Right cardiac atrium (tissue), 5 donors: ENCODE measurements around the gene IZUMO1. TPM values are rescaled to one million over a fixed set of nuclear protein-coding genes. Genes with fewer than 3 reads are reported as not detected.

ENCODE experiments used
- ATAC-seq, 2 donors: fragments of 200-7000 bp; cut with Tn5 transposase; one replicate each; pipeline versions ENCODE4 v1.8.0 to v1.9.1; 2020; ENCODE audit warnings: moderate library complexity in 2 of 2, mild to moderate bottlenecking in 1 of 2
- DNase-seq, 3 donors: peaks; one replicate each; pipeline ENCODE4 v3.0.0-alpha.2; 2020
- H3K27ac ChIP-seq: one replicate; pipeline ENCODE4 v1.5.1; 2013; ENCODE audit warnings: mild to moderate bottlenecking, low read length, control low read depth, moderate library complexity
- H3K27me3 ChIP-seq: one replicate; pipeline ENCODE4 v1.6.1; 2013; ENCODE audit not compliant: control insufficient read depth, insufficient read depth
- H3K4me1 ChIP-seq: one replicate; pipeline ENCODE4 v1.6.1; 2013; ENCODE audit warnings: low read length; ENCODE audit not compliant: control insufficient read depth, insufficient read depth
- H3K4me3 ChIP-seq: one replicate; pipeline ENCODE4 v1.5.1; 2013; ENCODE audit warnings: low read length, control low read depth
- H3K9me3 ChIP-seq: one replicate; pipeline ENCODE4 v1.6.1; 2013; ENCODE audit warnings: low read length; ENCODE audit not compliant: control insufficient read depth
- WGBS: extraction: QIAGEN DNeasy Blood & Tissue Kit; methylation state at CpG from one replicate; pipeline ENCODE4 v1.1.7; 2013; 5-methylcytosine and 5-hydroxymethylcytosine counted together
- intact Hi-C, 4 donors: fragments of 100-400 bp; cut with DNase I; formaldehyde crosslinking; loops; one replicate each; pipeline versions ENCODE4 v1.11.0 to v1.14.0; 2022 to 2023
- polyA plus RNA-seq: library from polyadenylated mRNA; stranded (reverse); fragments of 200-250 nt; gene quantifications from one replicate; pipeline ENCODE4 v1.2.3, GENCODE V29; 2013
- total RNA-seq, 4 donors: library from RNA; stranded (reverse); fragmentation: NEBNext Ultra II Directional; extraction: Animal tissue kit (Norgen Biotek cat#: 25700); gene quantifications; one replicate each; pipeline ENCODE4 v1.2.1, GENCODE V29; 2021
- donor health status: healthy with polysubstance abuse.
- donor health status: DM: no; HTN: yes; CAD: no.
- donor health status: DM: no; HTN: no; CAD: no.
- donor health status: DM: no; HTN: yes; CAD: no; lungs with severe emphysema.
- donor health status: DM: yes; HTN: yes; CAD: no.

The IZUMO1 gene
- total and polyA plus RNA-seq, 5 donors: 0.18 to 0.54 (median 0.34) TPM

GRCh38 chr19:48757089-48757675 is 10.5 kb upstream of the IZUMO1 start:
- ATAC-seq: no peak
- H3K9me3 ChIP-seq: no peaks in the 10 kb centered on the region
- WGBS: 87% methylated on average over 12 of the region's 12 CpGs

DNA sequence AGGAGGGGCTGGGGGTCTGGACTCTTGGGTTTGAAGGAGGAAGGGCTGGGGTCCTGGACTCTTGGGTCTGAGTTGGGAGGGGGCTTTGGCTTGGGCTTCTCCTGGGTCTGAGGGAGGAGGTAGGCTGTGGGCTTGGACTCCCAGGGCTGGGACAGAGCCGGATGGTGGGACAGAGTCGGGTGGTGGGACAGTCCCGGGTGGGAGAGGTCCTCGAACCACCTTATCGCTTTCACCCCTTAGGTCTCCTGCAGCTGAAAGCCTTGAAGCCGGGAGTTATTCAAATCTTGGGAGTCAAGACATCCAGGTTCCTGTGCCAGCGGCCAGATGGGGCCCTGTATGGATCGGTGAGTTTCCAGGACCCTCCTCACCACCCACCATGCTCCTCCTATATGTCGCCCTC is 10.0 kb upstream of the IZUMO1 start:
- intact Hi-C loops: no loop called here
- Histone ChIP-seq H3K9me3 (no peaks in the 10 kb centered on the region), H3K27ac (no peak overlapping the region), H3K27me3 (no peaks in the 10 kb centered on the region), H3K4me3 (no peak overlapping the region), H3K4me1 (no peaks in the 10 kb centered on the region)
- DNase-seq: no peak
- no peak for ATAC-seq
- WGBS: 84% methylated on average over 9 of the region's 9 CpGs

More at GRCh38 chr19:48757089-48757675, 10.5 kb upstream of the IZUMO1 start:
- Histone ChIP-seq H3K4me3 (no peak overlapping the region), H3K4me1 (no peaks in the 10 kb centered on the region), H3K27ac (no peak overlapping the region), H3K27me3 (no peaks in the 10 kb centered on the region)
- no peak for DNase-seq
- intact Hi-C loops: no loop called here

GRCh38 chr19:48756212-48756611 is 9.5 kb upstream of the IZUMO1 start:
- DNase-seq: no peak
- H3K4me3 ChIP-seq: no peak overlapping the region
- no peaks in the 10 kb centered on the region for H3K27me3 ChIP-seq
- H3K4me1 ChIP-seq: no peaks in the 10 kb centered on the region
- no peaks in the 10 kb centered on the region for H3K9me3 ChIP-seq
- 89% methylated on average over 11 of the region's 11 CpGs for WGBS
- ATAC-seq: no peak
- no peak overlapping the region for H3K27ac ChIP-seq
- intact Hi-C loops: no loop called here

DNA sequence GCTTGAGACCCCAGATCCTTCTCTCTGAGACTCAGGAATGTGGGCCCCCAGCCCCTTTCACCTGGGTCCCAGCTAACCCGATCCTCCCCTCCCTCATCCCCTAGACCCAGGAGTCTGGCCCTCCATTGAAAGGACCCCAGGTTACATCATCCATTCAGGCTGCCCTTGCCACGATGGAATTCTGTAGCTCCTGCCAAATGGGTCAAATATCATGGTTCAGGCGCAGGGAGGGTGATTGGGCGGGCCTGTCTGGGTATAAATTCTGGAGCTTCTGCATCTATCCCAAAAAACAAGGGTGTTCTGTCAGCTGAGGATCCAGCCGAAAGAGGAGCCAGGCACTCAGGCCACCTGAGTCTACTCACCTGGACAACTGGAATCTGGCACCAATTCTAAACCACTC is 9.1 kb upstream of the IZUMO1 start:
- no peaks in the 10 kb centered on the region for H3K4me1 ChIP-seq
- WGBS: 77% methylated on average over 5 of the region's 5 CpGs
- ATAC-seq: no peak

DNA sequence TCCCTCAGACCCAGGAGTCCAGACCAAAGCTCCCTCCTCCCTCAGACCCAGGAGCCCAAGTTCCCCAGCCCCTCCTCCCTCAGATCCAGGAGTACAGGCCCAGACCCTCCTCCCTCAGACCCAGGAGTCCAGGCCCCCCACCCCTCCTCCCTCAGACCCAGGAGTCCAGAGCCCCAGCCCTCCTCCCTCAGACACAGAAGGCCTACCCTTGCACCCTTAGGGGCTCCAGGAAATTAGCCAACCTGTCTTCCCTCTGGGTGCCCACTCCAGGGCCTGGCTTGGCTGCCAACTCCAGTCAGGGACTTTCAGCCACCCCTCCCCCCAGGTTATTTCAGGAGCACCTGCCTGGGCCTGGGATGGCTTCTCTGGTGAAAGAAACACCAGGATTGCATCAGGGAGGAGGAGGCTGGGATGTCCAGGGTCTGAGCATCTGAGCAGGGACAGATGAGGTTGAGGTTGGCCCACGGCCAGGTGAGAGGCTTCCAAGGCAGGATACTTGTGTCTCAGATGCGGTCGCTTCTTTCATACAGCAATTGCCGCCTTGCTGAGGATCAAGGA is 8.5 kb upstream of the IZUMO1 start, which contains the start of gene FGF21:
Gene FGF21 (plus strand): TSS at position 441 of the 558 bp plus-strand sequence. CDS start 713 bp downstream, outside the sequence.
- Histone ChIP-seq H3K4me3 (no peak within 1 kb of the TSS), H3K27ac (no peak within 1 kb of the TSS), H3K4me1 (no peaks in the 10 kb centered on the region), H3K27me3 (no peaks in the 10 kb centered on the region), H3K9me3 (no peaks in the 10 kb centered on the region)
- ATAC-seq (no peak), DNase-seq (no peak)
- 86% methylated on average over 4 of the region's 4 CpGs for WGBS
- intact Hi-C loops: no loop called here

More for the DNA sequence above, 9.1 kb upstream of the IZUMO1 start:
- intact Hi-C loops: no loop called here
- H3K27me3 ChIP-seq: no peaks in the 10 kb centered on the region
- no peak overlapping the region for H3K4me3 ChIP-seq
- H3K9me3 ChIP-seq: no peaks in the 10 kb centered on the region
- H3K27ac ChIP-seq: no peak overlapping the region
- no peak for DNase-seq

- H3K9me3 ChIP-seq: no peaks in the 10 kb centered on the region
- peak within 1 kb of the TSS; percentile 45 for H3K4me3 ChIP-seq
- no peaks in the 10 kb centered on the region for H3K27me3 ChIP-seq
- DNase-seq (peak; percentile 81 to 91 (median 89)), ATAC-seq (peak; percentile 89 to 93)
- intact Hi-C loops: no loop called here
- peak within 1 kb of the TSS; percentile 78 for H3K27ac ChIP-seq
- 2% methylated on average over 73 of the region's 73 CpGs for WGBS
- H3K4me1 ChIP-seq: no peaks in the 10 kb centered on the region
Observed at GRCh38 chr19:48752496-48753365, 6.0 kb upstream of the IZUMO1 start, which contains the start of gene FUT1. Gene FUT1 (minus strand): TSS chr19:48752641. CDS start chr19:48751281, 1,360 bp downstream.

- WGBS: 26% methylated on average over 20 of the region's 20 CpGs
- intact Hi-C loops: no loop called here
Observed at GRCh38 chr19:48751845-48752495, 5.3 kb upstream of the IZUMO1 start.

GRCh38 chr19:48750771-48751504 is 4.2 kb upstream of the IZUMO1 start:
- Histone ChIP-seq H3K4me3 (no peak overlapping the region), H3K9me3 (no peaks in the 10 kb centered on the region), H3K27me3 (no peaks in the 10 kb centered on the region), H3K4me1 (no peaks in the 10 kb centered on the region), H3K27ac (no peak overlapping the region)
- WGBS: 84% methylated on average over 29 of the region's 29 CpGs
- ATAC-seq: no peak
- intact Hi-C loops: no loop called here
- DNase-seq: peak in 1 of 3 donors; percentile 57

More at GRCh38 chr19:48751845-48752495, 5.3 kb upstream of the IZUMO1 start:
- Histone ChIP-seq H3K9me3 (no peaks in the 10 kb centered on the region), H3K4me3 (peak overlapping the region; percentile 45), H3K4me1 (no peaks in the 10 kb centered on the region), H3K27me3 (no peaks in the 10 kb centered on the region), H3K27ac (peak overlapping the region; percentile 78)
- no peak for ATAC-seq
- DNase-seq: no peak

GRCh38 chr19:48750351-48750750 is 3.6 kb upstream of the IZUMO1 start:
- no peak for ATAC-seq
- 94% methylated on average over 31 of the region's 31 CpGs for WGBS
- H3K27me3 ChIP-seq: no peaks in the 10 kb centered on the region
- H3K4me1 ChIP-seq: no peaks in the 10 kb centered on the region
- H3K27ac ChIP-seq: no peak overlapping the region
- H3K4me3 ChIP-seq: no peak overlapping the region
- no peak for DNase-seq
- H3K9me3 ChIP-seq: no peaks in the 10 kb centered on the region
- intact Hi-C loops: no loop called here

- no peak for DNase-seq
- Histone ChIP-seq H3K27me3 (no peaks in the 10 kb centered on the region), H3K27ac (no peak overlapping the region), H3K4me3 (no peak overlapping the region), H3K4me1 (no peaks in the 10 kb centered on the region), H3K9me3 (no peaks in the 10 kb centered on the region)
- intact Hi-C loops: no loop called here
- WGBS: 83% methylated on average over 4 of the region's 4 CpGs
- ATAC-seq: no peak
Observed at GRCh38 chr19:48749571-48750198, 3.0 kb upstream of the IZUMO1 start.
